Measurements from ENCODE around the gene ARHGEF16. TPM values are rescaled to one million over a fixed set of nuclear protein-coding genes. Genes with fewer than 3 reads are reported as not detected.

ARHGEF16 gene
- total RNA-seq, 4 donors from 2014 or later = 8.4 to 24.6 (median 22.4) TPM

- WGBS, 2 donors = 79% methylated on average over 5 of the region's 32 CpGs; no CpG with 5 or more reads in 1 of the 2 donors
- H3K27me3 ChIP-seq = no peaks in the 10 kb centered on the region
- peaks cover 0 to 81% (median 0%) of the 10 kb centered on the region in 3 donors for H3K36me3 ChIP-seq
- H3K4me3 ChIP-seq = no peak overlapping the region
- TF ChIP-seq CTCF (IDR thresholded peaks at IDR 0.05) (no peak), POLR2A (IDR thresholded peaks at IDR 0.05) (no peak)
- peaks cover 0 to 6% (median 0%) of the 10 kb centered on the region in 3 donors for H3K4me1 ChIP-seq
- DNase-seq = no peak
- intact Hi-C loops (cut with DNase I) = no loop called here
- H3K27ac ChIP-seq = no peak overlapping the region
- no peaks in the 10 kb centered on the region for H3K9me3 ChIP-seq
Observed at GRCh38 chr1:3510136-3510955, 55.9 kb downstream of the ARHGEF16 start.

GRCh38 chr1:3510956-3511250, 56.4 kb downstream of the ARHGEF16 start:
- H3K4me3 ChIP-seq = no peak overlapping the region

GRCh38 chr1:3511306-3511705, 56.8 kb downstream of the ARHGEF16 start:
- H3K9me3 ChIP-seq = no peaks in the 10 kb centered on the region
- DNase-seq = no peak
- H3K4me1 ChIP-seq = no peaks in the 10 kb centered on the region
- H3K4me3 ChIP-seq = no peak overlapping the region
- peaks cover 0 to 76% (median 0%) of the 10 kb centered on the region in 3 donors for H3K36me3 ChIP-seq
- no peaks in the 10 kb centered on the region for H3K27me3 ChIP-seq
- WGBS, 2 donors = 84 to 97% methylated on average over 6 to 8 of the region's 16 CpGs
- no peak overlapping the region for H3K27ac ChIP-seq
- TF ChIP-seq CTCF (IDR thresholded peaks at IDR 0.05) = no peak
- TF ChIP-seq POLR2A (IDR thresholded peaks at IDR 0.05) = no peak
- intact Hi-C loops (cut with DNase I) = no loop called here

More at GRCh38 chr1:3510956-3511250, 56.4 kb downstream of the ARHGEF16 start:
- Histone ChIP-seq H3K4me1 (peaks cover 0 to under 1% (median 0%) of the 10 kb centered on the region in 3 donors), H3K27me3 (no peaks in the 10 kb centered on the region), H3K27ac (no peak overlapping the region), H3K36me3 (peaks cover 0 to 80% (median 0%) of the 10 kb centered on the region in 3 donors), H3K9me3 (no peaks in the 10 kb centered on the region)
- whole genome bisulfite sequencing, 2 donors = 74% methylated on average over 11 of the region's 12 CpGs; no CpG with 5 or more reads in 1 of the 2 donors
- DNase-seq = no peak
- TF ChIP-seq POLR2A (IDR thresholded peaks at IDR 0.05) (no peak), CTCF (IDR thresholded peaks at IDR 0.05) (no peak)
- intact Hi-C loops (cut with DNase I) = no loop called here

GRCh38 chr1:3511856-3512255, 57.4 kb downstream of the ARHGEF16 start:
- Histone ChIP-seq H3K36me3 (peaks cover 0 to 76% (median 0%) of the 10 kb centered on the region in 3 donors), H3K4me1 (no peaks in the 10 kb centered on the region), H3K4me3 (no peak overlapping the region), H3K27me3 (no peaks in the 10 kb centered on the region), H3K27ac (no peak overlapping the region), H3K9me3 (no peaks in the 10 kb centered on the region)
- WGBS, 2 donors = 91% methylated on average over 4 of the region's 15 CpGs; no CpG with 5 or more reads in 1 of the 2 donors
- TF ChIP-seq POLR2A (IDR thresholded peaks at IDR 0.05) (no peak), CTCF (IDR thresholded peaks at IDR 0.05) (no peak)
- no peak for DNase-seq
- intact Hi-C loops (cut with DNase I) = no loop called here

GRCh38 chr1:3514404-3514803, 59.9 kb downstream of the ARHGEF16 start:
- H3K36me3 ChIP-seq = peaks cover 0 to 74% (median 0%) of the 10 kb centered on the region in 3 donors
- no peaks in the 10 kb centered on the region for H3K9me3 ChIP-seq
- no peaks in the 10 kb centered on the region for H3K27me3 ChIP-seq
- intact Hi-C loops (cut with DNase I) = no loop called here
- TF ChIP-seq CTCF (IDR thresholded peaks at IDR 0.05) (no peak), POLR2A (IDR thresholded peaks at IDR 0.05) (no peak)
- no peak overlapping the region for H3K4me3 ChIP-seq
- DNase-seq = no peak
- no CpG with 5 or more reads among the region's 17 CpGs for WGBS, 2 donors
- no peak overlapping the region for H3K27ac ChIP-seq
- no peaks in the 10 kb centered on the region for H3K4me1 ChIP-seq

Measured in esophagus squamous epithelium (tissue), 5 donors.